Suppressor macrophage treated with lipopolysaccharide for 4 hours (primary cell): ENCODE measurements around the gene FSD1.
"Not testable (repeated sequence)": the region's sequence is repeated elsewhere in the genome, so short reads cannot be mapped to it uniquely, and the experiment has no call there.

Experiments
- DNase-seq: peaks from one replicate; pipeline ENCODE4 v3.0.0-alpha.2; 2020

The FSD1 gene

DNA sequence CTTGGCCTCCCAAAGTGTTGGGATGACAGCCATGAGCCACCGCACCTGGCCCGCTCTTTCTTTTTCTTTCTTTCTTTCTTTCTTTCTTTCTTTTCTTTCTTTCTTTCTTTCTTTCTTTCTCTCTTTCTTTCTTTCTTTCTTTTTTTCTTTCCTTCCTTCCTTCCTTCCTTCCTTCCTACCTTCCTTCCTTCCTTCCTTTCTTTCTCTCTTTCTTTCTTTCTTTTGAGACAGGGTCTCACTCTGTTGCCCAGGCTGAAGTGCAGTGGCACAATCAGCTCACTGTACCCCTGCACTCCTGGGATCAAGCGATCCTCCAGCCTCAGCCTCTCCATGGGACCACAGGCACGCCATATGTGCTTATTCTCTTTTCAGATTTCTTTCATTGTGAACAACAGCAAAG, 18.3 kb upstream of the FSD1 start:
- not testable (repeated sequence) for DNase-seq

DNA sequence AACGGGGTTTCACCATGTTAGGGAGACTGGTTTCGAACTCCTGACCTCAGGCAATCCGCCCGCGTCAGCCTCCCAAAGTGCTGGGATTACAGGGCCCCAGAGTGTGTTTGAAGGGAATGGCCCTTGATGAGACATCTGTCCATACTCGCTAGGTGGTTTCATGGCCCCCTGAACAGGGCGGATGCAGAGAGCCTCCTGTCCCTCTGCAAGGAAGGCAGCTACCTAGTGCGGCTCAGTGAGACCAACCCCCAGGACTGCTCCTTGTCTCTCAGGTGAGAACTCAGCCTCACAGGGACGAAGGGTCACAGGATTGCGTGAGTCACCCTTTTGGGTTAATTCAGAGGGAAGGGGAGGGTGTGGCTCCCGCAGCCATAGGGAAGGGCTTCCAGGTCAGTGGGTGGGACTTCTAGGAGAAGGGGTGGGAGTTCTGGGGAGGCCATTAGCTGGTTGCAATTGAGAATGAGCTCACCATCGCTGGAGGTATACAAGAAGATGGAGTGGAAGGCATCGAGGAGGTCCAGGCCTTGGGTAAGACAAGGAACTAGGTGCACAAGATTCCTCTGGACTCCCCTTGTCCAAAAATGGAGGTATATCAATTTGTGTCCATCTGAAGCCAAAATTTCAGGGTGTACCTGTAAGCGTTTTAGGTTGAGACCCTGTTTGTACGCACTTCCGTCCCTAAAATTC, 16.2 kb upstream of the FSD1 start:
- no peak for DNase-seq

DNA sequence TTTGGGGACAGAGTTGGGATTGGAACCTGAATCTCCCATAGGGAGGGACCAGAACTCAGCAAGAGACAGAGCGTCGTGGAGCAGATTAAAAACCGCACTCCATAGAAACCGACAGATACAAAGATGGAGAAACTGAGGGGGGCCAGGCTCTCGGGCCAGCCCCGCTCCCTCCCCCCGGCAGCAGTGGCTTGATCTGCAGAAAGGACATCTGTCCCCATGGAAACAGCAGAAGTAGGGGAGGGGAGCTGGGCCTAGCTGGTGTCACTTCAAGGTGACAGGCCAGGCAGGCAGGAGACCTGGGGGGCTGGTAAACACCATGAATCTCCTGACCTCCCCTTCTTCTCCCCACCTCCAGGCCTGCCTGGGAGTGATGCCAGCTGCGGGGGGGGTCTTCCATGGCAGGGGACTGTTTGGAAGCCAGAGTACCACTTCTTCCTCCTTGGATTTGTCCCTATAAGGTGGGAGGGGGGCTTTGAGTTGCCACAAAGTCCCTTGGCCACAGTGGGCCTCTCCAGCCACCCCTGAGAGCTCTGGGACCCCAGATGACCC, 13.1 kb upstream of the FSD1 start:
- no peak for DNase-seq

DNA sequence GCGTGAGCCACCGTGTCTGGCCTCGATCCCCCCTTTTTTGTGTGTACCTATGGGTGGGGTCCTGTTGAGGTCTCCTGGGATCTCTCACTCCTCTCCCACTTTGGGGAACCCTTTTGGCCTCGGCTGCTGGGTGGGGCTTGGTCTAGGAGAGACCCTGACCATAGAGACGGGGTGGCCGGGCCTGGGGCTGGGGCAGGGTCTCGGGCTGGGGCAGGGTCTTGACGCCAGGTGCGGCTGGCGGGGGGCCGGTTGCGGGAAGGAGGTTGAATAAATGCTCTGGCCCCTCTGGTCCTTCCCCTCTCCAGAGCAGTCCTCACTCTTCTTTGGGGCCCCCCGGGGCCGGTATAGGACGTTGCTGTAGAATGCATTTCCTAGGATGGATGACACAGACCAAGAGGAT, 11.9 kb upstream of the FSD1 start:
- no peak for DNase-seq

DNA sequence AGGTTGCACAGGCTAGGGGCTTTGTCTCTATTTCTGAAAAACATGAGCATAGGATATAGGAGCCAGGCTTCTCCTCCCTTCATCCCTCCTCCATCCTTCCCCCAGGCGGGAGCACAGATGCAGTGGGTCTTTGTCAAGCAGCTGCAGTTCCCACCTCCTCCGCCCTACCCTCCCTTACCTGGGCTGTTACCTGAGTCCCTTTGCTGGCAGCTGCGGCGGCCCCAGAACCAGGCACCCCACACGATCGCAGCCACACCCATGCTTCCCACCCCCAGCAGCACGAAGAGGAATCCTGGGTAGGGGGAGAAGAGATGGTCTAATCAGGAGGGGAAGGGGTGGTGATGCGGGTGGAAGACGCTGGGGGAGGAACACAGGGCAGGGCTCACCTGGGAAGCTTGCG, 10.0 kb upstream of the FSD1 start:
- DNase-seq, result no peak

DNA sequence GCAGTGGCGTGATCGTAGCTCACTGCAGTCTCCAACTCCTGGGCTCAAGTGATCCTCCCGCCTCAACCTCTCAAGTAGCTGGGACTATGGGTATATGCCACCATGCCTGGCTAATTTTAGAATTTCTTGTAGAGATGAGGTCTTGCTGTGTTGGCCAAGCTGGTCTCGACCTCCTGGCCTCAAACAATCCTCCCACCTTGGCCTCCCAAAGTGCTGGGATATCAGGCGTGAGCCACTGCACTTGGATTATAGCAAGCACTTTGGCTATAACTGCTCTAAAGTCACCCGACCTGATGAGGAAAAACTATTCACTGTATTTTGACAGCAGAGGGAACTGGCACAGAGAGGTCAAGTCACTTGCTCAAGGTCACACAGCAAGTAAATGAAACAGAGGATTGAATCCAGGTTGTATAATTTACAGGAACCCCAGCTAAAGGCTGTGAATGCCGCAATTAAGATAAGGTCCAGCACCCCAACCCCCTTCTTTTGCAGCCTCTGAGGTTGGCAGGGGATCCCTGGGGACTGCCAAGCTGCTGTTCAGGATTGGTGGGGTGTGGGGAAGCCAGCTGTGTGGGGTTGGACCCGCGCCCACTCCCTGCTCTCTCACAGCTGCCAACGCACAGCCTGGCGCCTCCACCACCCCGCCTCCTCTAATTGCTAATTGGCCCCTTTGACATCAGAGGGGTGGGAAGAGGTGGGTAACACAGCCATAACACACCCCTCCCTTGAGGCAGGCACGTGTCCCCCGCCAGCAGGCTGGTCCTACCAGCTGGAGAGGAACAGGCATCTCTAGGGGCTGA, 8.2 kb upstream of the FSD1 start:
- no peak for DNase-seq

DNA sequence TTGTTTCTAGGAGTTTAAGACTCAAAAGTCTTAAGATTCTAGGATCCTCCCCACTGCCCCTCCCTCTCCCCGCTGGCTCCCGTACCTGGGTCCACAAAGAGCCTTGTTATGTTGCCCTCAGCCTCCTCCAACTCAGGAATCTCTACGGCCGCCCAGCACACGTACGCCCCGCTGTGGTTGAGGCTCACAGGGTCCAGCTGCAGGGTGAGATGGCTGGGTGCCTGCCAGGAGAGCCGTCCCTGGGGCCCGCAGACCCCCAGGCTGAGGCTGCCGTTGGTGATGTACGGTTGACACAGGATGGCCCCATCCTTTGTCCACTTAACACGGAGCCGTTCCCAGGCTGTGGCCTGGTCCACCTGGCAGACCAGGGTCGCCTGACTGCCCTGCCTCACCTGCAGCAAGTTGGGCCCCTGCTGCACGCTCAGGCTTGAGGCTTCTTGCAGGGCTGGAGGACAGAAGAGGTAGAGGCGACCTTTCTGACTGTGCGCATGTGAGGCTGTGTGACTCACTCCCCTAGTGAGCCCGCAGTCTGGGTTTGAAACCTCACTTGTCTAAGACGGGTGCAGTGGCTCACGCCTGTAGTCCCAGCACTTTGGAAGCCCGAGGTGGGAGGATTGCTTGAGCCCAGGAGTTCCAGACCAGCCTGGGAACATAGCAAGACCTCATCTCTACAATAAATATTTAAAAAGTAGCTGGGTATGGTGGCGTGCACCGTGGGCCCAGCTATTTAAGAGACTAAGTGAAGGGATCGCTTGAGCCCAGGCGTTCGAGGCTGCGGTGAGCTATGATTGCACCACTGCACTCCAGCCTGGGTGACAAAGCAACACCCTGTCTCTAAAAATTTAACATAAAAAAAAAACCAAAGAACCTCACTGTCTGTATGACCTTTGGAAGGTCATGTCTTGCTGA, 6.2 kb upstream of the FSD1 start:
- DNase-seq, result no peak

DNA sequence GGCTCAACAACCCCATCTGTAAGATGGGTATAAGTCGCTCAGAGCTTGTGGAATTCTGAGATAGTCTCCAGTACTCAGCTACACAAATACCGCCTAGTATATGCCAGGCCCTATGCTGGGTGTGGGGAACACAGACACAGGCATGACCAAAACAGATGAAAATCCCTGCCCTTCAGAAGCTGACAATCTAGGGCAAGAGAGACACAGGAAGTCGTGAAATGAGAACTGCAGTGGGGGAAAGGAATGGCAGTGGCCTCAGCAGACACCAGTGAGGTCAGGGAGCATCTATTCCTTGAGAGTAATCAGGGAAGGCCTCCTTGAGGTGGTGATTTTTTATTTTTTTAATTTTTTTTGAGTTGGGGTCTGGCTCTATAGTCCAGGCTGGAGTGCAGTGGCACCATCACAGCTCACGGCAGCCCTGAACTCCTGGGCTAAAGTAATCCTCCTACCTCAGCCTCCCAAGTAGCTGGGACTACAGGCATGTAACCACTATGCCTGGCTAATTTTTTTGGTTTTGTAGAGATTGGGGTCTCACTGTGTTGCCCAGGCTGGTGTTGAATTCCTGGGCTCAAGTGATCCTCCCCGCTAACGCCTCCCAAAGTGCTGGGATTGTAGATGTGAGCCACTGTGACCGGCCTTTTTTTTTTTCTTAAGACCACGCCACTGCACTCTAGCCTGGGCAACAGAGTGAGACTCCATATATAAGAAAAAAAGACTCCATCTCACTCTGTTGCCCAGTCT, 5.4 kb upstream of the FSD1 start:
- no peak for DNase-seq

DNA sequence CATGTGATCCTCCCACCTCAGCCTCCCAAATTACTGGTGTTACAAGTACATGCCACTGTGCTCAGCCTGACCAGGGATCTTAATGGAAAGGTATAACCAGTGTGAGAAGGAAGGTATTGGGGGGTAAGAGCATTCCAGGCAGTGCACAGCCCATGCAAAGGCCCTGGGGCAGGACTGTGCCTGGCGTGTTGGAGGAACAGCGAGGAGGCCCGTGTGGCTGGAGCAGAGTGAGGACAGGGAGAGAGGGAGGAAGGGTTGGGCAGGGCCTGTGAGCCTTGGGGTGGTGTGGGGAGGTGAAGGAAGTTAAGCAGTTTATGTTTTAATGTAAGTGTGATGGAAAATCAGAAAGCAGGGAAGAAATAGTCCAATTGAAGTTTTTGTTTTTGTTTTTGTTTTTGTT, 3.8 kb upstream of the FSD1 start:
- DNase-seq, result no peak

DNA sequence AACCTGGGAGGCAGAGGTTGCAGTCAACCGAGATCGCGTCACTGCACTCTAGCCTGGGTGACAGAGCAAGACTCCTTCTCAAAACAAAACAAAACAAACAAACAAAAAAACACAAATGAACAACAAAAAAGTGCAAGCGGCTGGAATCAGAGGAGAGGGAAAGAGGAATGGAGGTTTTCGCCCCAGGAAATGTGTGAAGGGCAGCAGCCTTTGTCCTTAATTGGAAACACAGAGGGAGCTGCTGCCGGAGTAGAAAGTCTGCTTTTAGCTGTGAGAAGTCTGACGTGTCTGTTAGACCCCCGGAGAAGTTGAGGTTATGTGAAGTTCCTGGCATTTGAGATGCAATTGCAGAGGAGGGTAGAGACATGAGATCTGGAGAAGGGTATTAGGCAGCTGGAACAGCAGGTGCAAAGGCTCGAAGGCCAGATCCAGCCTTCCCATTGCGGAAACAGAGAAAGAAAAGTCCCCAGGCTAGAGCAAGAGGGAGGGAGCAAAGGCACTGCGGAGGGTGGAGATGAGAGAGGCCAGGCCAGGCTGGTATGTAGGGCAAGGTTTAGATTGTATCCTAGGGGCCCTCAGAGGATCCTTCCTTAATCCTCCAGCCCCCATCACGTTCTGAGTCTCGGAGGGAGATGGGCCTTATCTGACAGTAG, 2.7 kb upstream of the FSD1 start:
- DNase-seq, result no peak

DNA sequence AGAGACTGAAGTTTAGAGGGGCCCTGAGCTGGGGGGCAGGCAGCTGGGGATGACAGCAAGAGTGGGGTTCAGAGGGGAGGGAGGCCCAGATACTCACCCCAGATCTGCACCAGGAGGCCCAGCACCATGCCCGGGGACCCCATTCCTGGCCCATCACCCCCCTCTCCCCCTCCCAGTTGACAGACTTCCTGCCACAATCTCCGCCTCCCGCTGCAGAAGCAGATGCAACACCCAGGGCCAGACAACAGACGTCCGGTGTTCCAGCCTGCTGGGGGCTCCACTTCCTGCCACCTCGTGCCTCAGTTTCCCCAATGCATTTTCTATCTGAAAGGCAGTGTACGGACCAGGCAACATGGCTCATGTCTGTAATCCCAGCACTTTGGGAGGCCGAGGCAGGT, 2.2 kb upstream of the FSD1 start, which contains the start of gene TMIGD2:
TSS of gene TMIGD2 (minus strand) at position 147 of the 398 bp plus-strand sequence. CDS start at position 143, 4 bp downstream.
- no peak for DNase-seq

DNA sequence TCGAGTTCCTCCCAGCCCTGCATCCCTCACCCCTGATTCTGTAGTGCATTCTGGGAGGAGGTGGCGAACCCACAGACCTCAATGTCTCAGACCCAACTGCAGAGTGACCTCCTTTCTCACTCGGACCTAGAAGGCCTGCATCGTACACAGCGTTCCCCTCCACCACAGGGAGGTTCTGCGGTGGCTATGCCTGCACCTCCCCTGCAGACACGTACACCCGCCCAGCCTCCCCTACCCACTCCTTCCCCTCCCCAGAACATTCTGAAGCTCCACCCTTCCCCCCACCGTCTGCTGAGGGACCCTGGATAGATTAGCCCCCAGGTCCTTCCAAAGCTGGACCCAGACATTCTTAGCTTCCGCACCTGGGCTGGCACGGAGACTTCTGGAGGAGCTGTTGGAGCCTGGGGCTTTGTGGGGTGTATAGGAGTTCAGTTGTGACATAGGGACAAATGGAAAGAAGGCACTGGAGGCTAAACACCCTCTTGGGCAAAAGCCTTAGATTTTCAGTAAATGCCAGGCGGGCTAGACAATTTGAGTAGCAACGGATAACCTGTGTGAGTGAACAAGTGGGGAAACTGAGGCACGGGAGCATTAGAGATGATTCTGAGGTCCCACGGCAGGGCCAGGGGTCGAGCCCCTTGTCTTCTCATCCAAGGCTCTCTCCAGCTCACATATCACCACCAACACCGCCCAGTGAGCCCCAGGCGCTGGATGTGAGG, 420 bp upstream of the FSD1 start:
- no peak for DNase-seq

DNA sequence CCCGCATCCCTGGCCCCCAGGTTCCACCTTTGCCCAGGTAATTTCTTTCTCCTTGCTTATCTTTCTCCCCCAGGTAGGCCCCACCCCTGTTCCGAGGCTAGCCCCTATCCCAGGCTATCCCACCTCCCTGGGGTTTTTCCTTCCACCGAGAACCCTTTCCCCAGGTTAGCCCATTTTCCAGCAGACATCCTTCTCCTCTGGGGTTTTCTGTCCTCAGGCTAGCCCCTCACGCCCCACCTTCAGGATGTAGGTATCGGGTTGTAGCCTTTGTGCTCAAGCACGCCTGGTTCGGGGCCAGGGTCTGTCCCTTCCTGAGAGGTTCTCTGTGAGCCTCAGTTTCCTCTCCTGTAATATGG, 837 bp downstream of the FSD1 start:
- DNase-seq, result no peak

DNA sequence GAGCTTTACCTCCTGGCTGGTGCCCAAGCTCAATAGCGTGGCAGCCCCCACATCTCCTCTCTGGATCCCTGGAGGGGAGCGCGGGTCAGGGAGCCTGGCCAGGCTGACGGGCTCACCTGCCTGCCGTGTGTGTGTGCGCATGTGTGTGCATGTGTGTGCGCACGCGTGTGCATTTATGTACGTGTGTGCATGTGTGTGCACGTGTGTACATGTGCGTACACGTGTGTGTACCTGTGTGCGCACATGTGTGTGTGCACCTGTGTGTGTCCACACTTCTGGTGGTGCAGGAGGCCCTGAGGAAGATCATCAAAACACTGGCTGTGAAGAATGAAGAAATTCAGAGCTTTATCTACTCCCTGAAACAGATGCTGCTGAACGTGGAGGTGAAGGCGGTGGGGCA, 1.3 kb downstream of the FSD1 start:
- DNase-seq, result no peak

DNA sequence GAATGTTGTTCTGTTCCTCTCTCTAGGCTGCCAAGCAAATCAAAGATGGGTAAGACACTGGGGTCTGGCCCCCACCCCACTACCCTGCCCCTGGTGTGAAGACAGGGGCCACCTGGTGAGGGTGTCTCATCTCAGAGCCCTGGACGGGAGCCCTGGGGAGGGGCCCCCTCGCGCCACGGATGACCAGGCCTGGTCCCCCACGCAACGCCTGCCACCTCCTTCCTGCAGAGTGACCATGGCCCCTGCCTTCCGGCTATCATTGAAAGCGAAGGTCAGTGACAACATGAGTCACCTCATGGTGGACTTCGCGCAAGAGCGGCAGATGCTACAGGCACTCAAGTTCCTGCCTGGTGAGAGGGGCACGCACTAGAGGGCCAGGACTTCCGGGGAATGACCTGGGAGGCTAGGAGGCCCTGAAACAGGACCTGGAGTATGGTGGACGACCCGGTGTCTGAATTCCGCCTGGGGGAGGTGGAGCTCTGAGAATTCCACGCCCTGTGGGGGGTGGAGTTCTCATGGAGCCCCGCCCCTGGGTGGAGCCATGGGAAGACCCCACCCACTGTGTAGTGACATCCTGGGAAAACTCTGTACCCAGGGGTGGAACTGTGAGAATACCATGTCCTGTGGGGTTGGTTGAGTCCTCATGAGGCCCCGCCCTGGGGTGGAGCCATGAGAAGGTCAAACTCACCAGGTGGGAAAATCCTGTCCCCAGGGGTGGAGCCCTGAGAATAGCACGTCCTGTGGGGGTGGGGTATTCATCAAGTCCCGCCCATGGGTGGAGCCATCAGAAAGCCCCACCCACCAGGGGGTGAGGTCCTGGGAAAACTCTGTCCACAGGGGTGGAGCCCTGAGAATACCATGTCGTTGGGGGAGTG, 6.1 kb downstream of the FSD1 start:
- DNase-seq, result no peak

DNA sequence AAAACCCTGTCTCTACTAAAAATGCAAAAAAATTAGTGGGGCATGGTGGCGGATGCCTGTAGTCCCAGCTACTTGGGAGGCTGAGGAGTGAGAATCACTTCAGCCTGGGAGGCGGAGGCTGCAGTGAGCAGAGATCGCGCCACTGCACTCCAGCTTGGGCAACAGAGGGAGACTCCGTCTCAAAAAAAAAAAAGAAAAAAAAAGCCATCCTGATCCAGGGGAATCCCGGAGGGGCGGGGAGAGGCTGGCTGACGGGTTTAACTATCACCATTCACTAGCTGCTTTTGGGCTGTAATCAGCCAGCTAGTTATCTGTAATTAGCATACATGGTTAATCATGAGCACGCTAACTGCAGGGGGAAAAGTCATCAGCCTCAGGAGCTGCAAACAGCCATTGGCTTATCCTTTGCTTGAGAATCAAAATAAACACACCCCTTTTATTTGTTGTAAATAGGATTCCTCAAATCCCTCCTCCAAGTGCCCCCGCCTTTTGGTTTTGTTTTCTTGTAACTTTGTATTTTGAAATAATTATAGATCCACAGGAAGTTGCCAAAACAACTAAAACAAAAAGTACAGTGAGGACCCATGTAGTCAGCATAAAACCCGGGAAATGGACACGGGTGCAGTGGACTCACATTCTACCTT, 9.6 kb downstream of the FSD1 start:
- DNase-seq, result peak; percentile 70

DNA sequence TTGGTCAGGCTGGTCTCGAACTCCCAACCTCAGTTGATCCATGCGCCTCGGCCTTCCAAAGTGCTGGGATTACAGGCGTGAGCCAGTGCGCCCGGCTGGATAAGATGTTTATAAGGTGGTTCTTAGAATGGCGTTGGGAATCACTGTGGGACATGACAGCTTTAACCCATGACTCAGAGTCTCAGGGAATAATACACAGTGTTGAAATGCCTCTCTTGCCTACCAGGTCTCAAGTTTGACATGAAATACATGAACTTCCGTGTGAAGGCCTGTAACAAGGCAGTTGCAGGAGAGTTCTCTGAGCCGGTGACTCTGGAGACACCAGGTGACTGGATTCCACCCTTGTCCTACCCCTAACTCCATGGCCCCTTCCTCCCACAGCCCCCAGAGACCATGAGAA, 12.6 kb downstream of the FSD1 start:
- DNase-seq, result no peak

DNA sequence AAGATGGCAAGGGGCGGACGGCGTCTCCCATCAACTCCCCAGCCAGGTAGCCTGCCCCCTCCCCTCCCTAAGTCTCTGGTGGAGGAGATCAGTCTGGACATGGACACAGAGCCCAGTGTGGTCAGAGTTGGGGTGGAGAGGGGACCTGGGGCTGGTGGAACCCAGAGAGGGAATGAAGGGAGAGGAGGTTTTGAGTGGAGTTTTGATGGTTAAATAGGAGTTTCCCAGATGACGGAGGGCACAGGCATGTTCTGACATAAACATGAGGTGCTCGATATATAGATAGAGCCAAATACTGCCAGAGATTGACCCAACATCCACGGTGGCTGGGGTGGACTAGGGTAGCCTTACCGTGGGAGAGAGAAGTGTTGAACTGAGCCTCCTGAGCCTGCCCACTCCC, 14.1 kb downstream of the FSD1 start:
- no peak for DNase-seq

DNA sequence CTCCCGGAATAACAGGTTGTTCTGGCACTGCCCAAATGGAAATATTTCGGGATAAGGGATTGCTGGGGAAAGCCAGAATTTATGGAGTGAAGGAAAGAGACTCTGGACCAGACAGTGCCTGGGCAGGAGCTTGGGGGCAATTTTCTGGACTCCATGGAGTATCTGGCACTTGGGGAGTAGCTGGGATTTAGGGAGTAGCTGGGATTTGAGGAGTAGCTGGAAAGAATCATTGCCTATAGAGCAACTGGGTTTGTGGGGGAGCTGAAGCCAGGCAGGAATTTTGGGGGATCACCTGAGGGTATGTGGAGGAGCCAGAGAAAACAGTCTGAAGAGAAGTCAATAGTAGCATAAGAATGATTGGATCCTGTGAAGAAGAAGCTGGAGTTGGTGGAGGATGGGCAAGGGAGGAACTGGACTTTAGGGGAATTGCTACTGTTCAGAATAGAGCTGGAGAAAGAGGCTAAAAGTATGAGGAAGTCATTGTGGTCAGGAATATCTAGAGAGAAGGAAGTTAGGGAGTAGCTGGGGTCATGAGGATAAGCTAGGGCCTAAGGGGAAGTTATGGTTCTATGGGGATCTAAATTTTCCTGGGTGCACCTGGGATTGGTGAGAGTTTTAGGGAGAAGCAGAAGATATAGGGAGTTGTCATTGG, 14.8 kb downstream of the FSD1 start:
- DNase-seq, result peak; percentile 46
